ENCODE measurements around the gene CHRNB2. TPM values are rescaled to one million over a fixed set of nuclear protein-coding genes. Genes with fewer than 3 reads are reported as not detected.

Gene CHRNB2, protein sequence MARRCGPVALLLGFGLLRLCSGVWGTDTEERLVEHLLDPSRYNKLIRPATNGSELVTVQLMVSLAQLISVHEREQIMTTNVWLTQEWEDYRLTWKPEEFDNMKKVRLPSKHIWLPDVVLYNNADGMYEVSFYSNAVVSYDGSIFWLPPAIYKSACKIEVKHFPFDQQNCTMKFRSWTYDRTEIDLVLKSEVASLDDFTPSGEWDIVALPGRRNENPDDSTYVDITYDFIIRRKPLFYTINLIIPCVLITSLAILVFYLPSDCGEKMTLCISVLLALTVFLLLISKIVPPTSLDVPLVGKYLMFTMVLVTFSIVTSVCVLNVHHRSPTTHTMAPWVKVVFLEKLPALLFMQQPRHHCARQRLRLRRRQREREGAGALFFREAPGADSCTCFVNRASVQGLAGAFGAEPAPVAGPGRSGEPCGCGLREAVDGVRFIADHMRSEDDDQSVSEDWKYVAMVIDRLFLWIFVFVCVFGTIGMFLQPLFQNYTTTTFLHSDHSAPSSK
- under 1 TPM in 2 of 4 donors, not detected in 2; 0.32 to 0.82 TPM for total RNA-seq

DNA sequence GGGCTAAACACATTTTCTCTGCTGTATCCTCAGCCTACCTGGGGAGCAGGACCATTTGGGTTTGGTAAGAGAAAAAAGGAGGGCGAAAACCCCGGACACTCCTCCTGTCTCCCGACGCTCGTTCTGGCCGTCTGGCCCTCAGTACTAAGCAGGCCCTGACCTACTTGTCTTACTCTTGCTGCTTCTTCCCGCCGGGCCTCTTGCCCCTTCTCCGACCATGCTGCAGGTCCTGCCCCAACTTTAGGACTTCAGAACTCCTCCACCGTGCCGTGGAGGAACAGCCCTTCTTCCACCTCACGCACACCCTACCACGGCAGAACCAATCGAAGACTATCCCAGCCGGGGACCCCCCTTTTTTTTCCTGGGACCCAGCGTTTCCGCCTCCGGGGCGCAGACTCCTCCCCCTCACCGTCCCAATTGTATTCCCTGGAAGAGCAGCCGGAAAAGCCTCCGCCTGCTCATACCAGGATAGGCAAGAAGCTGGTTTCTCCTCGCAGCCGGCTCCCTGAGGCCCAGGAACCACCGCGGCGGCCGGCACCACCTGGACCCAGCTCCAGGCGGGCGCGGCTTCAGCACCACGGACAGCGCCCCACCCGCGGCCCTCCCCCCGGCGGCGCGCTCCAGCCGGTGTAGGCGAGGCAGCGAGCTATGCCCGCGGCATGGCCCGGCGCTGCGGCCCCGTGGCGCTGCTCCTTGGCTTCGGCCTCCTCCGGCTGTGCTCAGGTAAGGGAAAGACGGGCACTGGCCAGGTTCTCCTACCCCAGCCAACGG, at the start of gene CHRNB2:
Gene CHRNB2, plus strand, starts transcription at position 393 of the 771 bp plus-strand sequence. Its CDS starts 267 bp downstream, at position 660.
- DNase-seq = peak; percentile 72
- WGBS, 2 donors (ENCODE audit: low coverage in 1 of 2) = 7% methylated on average over 49 of the region's 53 CpGs; no CpG with 5 or more reads in 1 of the 2 donors

DNA sequence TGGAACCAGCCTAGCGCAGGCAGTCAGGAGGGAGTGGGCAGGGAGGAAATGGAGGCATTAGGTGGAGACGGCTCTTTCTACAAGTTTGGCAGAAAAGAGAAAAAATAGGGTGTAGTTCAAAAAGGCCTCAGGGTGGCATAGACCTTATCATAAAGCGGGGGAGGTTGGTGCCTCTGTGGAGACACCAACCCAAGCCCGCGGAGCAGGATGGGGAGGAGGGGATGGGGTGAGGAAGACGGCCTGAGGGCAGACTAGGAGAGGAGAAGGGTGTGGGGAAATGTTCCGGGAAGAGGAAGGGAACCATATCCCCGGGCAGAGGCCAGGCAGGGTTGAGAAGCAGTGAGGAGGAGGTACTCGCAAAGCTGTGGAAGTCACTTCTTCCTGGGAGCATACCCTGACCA, 48.0 kb upstream of the CHRNB2 start:
- no peaks in the 10 kb centered on the region for H3K4me1 ChIP-seq
- H3K9me3 ChIP-seq = peaks cover 0 to 3% of the 10 kb centered on the region in 2 donors
- peak overlapping the region in 3 of 4 donors; percentile 25 to 32 (median 25) for H3K27ac ChIP-seq
- WGBS, 2 donors (ENCODE audit: low coverage in 1 of 2) = 75 to 79% methylated on average over 5 to 9 of the region's 9 CpGs
- in situ Hi-C loops (cut with MboI; ENCODE audit: low pct_ligation_motif_present in 1 of 4, low pct_unique_long_range_greater_than_20kb in 1 of 4, low sequenced_read_pairs in 3 of 4) = no loop called here
- TF ChIP-seq POLR2AphosphoS5 (IDR thresholded peaks at IDR 0.05) (no peak), POLR2A (IDR thresholded peaks at IDR 0.05) (no peak)
- intact Hi-C loops (cut with DNase I; ENCODE audit: low total_unique reads) = no loop called here
- H3K4me3 ChIP-seq = no peak overlapping the region
- no peak for DNase-seq
- H3K36me3 ChIP-seq = no peaks in the 10 kb centered on the region
- no peaks in the 10 kb centered on the region for H3K27me3 ChIP-seq

More for the DNA sequence above, at the start of gene CHRNB2:
- Histone ChIP-seq H3K4me3 (peak within 1 kb of the TSS in 1 of 4 donors; percentile 33), H3K27ac (no peak within 1 kb of the TSS), H3K27me3 (peaks cover 31% of the 10 kb centered on the region), H3K9me3 (no peaks in the 10 kb centered on the region), H3K36me3 (no peaks in the 10 kb centered on the region), H3K4me1 (peaks cover 0 to 10% (median 8%) of the 10 kb centered on the region in 4 donors)
- TF ChIP-seq EP300 (IDR thresholded peaks at IDR 0.05; ENCODE audit: low read depth) (no peak), POLR2A (IDR thresholded peaks at IDR 0.05) (no peak), POLR2AphosphoS5 (IDR thresholded peaks at IDR 0.05) (no peak)
- TF ChIP-seq, protein P1, sequence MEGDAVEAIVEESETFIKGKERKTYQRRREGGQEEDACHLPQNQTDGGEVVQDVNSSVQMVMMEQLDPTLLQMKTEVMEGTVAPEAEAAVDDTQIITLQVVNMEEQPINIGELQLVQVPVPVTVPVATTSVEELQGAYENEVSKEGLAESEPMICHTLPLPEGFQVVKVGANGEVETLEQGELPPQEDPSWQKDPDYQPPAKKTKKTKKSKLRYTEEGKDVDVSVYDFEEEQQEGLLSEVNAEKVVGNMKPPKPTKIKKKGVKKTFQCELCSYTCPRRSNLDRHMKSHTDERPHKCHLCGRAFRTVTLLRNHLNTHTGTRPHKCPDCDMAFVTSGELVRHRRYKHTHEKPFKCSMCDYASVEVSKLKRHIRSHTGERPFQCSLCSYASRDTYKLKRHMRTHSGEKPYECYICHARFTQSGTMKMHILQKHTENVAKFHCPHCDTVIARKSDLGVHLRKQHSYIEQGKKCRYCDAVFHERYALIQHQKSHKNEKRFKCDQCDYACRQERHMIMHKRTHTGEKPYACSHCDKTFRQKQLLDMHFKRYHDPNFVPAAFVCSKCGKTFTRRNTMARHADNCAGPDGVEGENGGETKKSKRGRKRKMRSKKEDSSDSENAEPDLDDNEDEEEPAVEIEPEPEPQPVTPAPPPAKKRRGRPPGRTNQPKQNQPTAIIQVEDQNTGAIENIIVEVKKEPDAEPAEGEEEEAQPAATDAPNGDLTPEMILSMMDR (IDR thresholded peaks at IDR 0.05) = no peak
- in situ Hi-C loops (cut with MboI; ENCODE audit: low pct_ligation_motif_present in 1 of 4, low pct_unique_long_range_greater_than_20kb in 1 of 4, low sequenced_read_pairs in 3 of 4) (loop anchor here in 2 of 4 donors (10.0 to 25.0 kb wide), 2 partner anchors 197 to 320 kb away; no protein-coding TSS in a partner anchor), intact Hi-C loops (cut with DNase I; ENCODE audit: low total_unique reads) (loop anchor here (10.0 kb wide), 2 partner anchors 197 to 307 kb away; partner anchors contain the start of gene KCNN3)

GRCh38 chr1:154520333-154520732, 47.2 kb upstream of the CHRNB2 start:
- H3K4me3 ChIP-seq = no peak overlapping the region
- no peak for DNase-seq
- WGBS, 2 donors (ENCODE audit: low coverage in 1 of 2) = 26 to 59% methylated on average over 3 of the region's 3 CpGs
- H3K27ac ChIP-seq = peak overlapping the region in 1 of 4 donors; percentile 25
- H3K9me3 ChIP-seq = peaks cover 0 to 3% of the 10 kb centered on the region in 2 donors
- in situ Hi-C loops (cut with MboI; ENCODE audit: low pct_ligation_motif_present in 1 of 4, low pct_unique_long_range_greater_than_20kb in 1 of 4, low sequenced_read_pairs in 3 of 4) = no loop called here
- no peaks in the 10 kb centered on the region for H3K4me1 ChIP-seq
- H3K36me3 ChIP-seq = no peaks in the 10 kb centered on the region
- H3K27me3 ChIP-seq = no peaks in the 10 kb centered on the region
- TF ChIP-seq POLR2A (IDR thresholded peaks at IDR 0.05) = no peak
- no peak for TF ChIP-seq POLR2AphosphoS5 (IDR thresholded peaks at IDR 0.05)
- TF ChIP-seq EP300 (IDR thresholded peaks at IDR 0.05; ENCODE audit: low read depth) = no peak
- TF ChIP-seq, protein P1 (IDR thresholded peaks at IDR 0.05) = no peak
- intact Hi-C loops (cut with DNase I; ENCODE audit: low total_unique reads) = no loop called here

DNA sequence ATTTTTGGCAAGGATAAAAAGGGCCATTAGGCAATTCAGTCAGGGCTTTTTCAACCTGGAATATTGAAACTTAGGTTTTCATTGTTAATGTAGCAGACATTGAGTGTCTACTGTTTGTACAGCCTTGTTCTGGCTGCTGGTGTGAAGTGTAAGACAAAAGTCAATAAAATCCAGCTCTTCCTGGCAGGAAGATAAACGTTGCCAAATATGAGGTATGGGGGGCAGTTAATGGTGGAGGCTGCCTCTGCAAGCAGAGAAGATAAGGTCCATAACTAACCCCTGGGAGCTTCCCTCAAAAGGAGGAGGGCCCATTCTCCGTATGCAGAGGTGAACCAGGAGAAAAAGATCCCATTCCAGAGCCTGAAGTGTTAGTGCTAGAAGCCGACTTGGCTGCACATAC, 45.9 kb upstream of the CHRNB2 start:
- no peaks in the 10 kb centered on the region for H3K36me3 ChIP-seq
- DNase-seq = no peak
- no peak overlapping the region for H3K4me3 ChIP-seq
- no peaks in the 10 kb centered on the region for H3K4me1 ChIP-seq
- peaks cover 0 to 3% of the 10 kb centered on the region in 2 donors for H3K9me3 ChIP-seq
- WGBS, 2 donors (ENCODE audit: low coverage in 1 of 2) = 31 to 48% methylated on average over 2 to 3 of the region's 3 CpGs
- in situ Hi-C loops (cut with MboI; ENCODE audit: low pct_ligation_motif_present in 1 of 4, low pct_unique_long_range_greater_than_20kb in 1 of 4, low sequenced_read_pairs in 3 of 4) = no loop called here
- no peak overlapping the region for H3K27ac ChIP-seq
- no peaks in the 10 kb centered on the region for H3K27me3 ChIP-seq
- intact Hi-C loops (cut with DNase I; ENCODE audit: low total_unique reads) = no loop called here
- TF ChIP-seq, protein P1 (IDR thresholded peaks at IDR 0.05) = no peak
- TF ChIP-seq POLR2AphosphoS5 (IDR thresholded peaks at IDR 0.05) = no peak
- TF ChIP-seq EP300 (IDR thresholded peaks at IDR 0.05; ENCODE audit: low read depth) = no peak
- TF ChIP-seq POLR2A (IDR thresholded peaks at IDR 0.05) = no peak
